UCSD-AML1 (cell line): ENCODE measurements around the gene DPYD.
"Not testable (repeated sequence)": the region's sequence is repeated elsewhere in the genome, so short reads cannot be mapped to it uniquely, and the experiment has no call there.

Experiments
- DNase-seq: peaks from one replicate; lab custom pipeline; 2025; ENCODE audit not compliant: unreplicated experiment; lab: John Stamatoyannopoulos, UW

The DPYD gene

GRCh38 chr1:97243973-97244560 lies 676.8 kb downstream of the DPYD start:
- DNase-seq: no peak

GRCh38 chr1:97238816-97239215 lies 682.0 kb downstream of the DPYD start:
- no peak for DNase-seq

- DNase-seq: not testable (repeated sequence)
Measured at GRCh38 chr1:97231354-97231753, 689.5 kb downstream of the DPYD start.

GRCh38 chr1:97212671-97213070 lies 708.2 kb downstream of the DPYD start:
- no peak for DNase-seq

GRCh38 chr1:97210307-97210706 lies 710.5 kb downstream of the DPYD start:
- no peak for DNase-seq

GRCh38 chr1:97209381-97209957 lies 711.4 kb downstream of the DPYD start:
- DNase-seq: no peak

GRCh38 chr1:97207868-97208267 lies 713.0 kb downstream of the DPYD start:
- no peak for DNase-seq

GRCh38 chr1:97204468-97204867 lies 716.4 kb downstream of the DPYD start:
- DNase-seq: no peak

GRCh38 chr1:97202481-97203380 lies 718.1 kb downstream of the DPYD start:
- no peak for DNase-seq

GRCh38 chr1:97201641-97202040 lies 719.2 kb downstream of the DPYD start:
- DNase-seq: no peak

- DNase-seq: no peak
Measured at GRCh38 chr1:97200595-97200994, 720.2 kb downstream of the DPYD start.

- no peak for DNase-seq
Measured at GRCh38 chr1:97196825-97197516, 723.9 kb downstream of the DPYD start.

GRCh38 chr1:97192872-97193572 lies 727.8 kb downstream of the DPYD start:
- no peak for DNase-seq

GRCh38 chr1:97190326-97190725 lies 730.5 kb downstream of the DPYD start:
- DNase-seq: no peak

GRCh38 chr1:97186381-97186780 lies 734.5 kb downstream of the DPYD start:
- DNase-seq: no peak

GRCh38 chr1:97174039-97174704 lies 746.7 kb downstream of the DPYD start:
- DNase-seq: no peak

GRCh38 chr1:97170300-97170699 lies 750.5 kb downstream of the DPYD start:
- no peak for DNase-seq

- no peak for DNase-seq
Measured at GRCh38 chr1:97168056-97168455, 752.8 kb downstream of the DPYD start.

- no peak for DNase-seq
Measured at GRCh38 chr1:97167246-97167645, 753.6 kb downstream of the DPYD start.

GRCh38 chr1:97166626-97167025 lies 754.2 kb downstream of the DPYD start:
- no peak for DNase-seq
